Measurements from ENCODE around the gene C1orf35.
"Not testable (repeated sequence)": the region's sequence is repeated elsewhere in the genome, so short reads cannot be mapped to it uniquely, and the experiment has no call there.

Gene C1orf35

GRCh38 chr1:228142155-228142691, 39.1 kb upstream of the C1orf35 start:
- DNase-seq, result no peak

- no peak for DNase-seq
Observed at GRCh38 chr1:228141226-228142044, 38.3 kb upstream of the C1orf35 start.

DNA sequence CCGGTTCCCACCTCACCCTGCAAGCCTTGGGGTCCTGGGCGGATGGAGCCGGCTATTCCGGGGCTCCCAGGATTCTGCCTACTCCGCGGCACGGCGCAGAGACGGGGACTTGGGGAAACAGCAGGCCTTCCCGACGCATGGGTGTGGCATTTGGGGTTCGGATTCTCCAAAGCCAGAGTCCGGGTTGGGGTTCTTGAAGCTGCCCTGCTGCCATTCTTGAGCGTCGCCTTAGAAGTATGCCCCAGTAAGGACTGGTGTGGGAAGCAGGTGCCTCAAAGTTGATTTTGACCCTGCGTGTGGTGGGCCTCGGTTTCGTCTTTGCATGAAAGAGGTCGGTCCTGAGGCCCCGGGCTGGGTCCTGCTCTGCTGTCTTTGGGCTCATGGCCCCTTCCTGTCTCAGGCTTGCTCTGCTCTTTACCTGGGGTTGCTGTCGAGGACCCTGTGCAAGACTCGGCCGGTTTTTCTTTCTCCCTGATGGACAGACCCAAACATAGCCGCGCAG, 37.6 kb upstream of the C1orf35 start:
- no peak for DNase-seq

DNA sequence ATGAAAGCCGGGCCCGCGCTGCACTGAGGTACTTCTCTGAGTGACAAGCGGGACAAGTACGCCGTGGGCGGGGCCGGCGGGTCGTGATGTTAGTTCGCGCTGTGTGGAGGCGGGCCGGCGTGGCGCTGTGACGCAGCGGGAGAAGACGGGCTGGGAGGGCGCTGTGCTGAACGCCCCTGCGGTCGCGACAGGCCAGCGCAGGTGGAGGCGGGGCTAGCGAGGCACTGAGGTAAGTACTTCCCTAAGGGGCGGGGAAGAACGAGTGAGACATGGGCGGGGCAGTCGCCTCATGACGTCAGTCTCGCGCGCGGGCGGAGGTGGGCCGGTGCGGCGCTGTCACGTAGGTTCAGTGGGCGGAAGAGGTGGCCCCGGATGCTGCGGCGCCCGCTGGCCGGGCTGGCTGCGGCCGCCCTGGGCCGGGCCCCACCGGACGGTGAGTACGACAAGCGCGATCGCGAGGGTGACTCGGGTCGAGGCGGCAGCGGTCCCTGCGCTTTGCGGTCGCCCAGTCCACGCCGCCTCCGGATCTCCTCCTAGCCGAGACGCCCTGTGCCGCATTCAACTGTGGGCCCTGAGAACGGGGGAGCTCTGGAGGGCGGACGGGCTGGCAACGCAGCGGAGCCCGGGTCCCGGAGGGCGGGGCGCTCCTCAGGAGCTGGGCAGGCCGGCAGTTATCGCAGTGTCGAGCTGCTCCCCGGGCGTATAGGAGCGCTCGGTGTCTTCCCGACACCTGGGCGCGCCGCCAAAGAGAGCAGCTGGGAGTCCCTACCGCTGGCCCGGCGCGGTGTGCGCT, 37.0 kb upstream of the C1orf35 start, which contains the start of gene GUK1:
TSS of gene GUK1 (plus strand) at position 349 of the 793 bp plus-strand sequence. CDS start at position 373, 24 bp downstream.
- peak; percentile 99 for DNase-seq

DNA sequence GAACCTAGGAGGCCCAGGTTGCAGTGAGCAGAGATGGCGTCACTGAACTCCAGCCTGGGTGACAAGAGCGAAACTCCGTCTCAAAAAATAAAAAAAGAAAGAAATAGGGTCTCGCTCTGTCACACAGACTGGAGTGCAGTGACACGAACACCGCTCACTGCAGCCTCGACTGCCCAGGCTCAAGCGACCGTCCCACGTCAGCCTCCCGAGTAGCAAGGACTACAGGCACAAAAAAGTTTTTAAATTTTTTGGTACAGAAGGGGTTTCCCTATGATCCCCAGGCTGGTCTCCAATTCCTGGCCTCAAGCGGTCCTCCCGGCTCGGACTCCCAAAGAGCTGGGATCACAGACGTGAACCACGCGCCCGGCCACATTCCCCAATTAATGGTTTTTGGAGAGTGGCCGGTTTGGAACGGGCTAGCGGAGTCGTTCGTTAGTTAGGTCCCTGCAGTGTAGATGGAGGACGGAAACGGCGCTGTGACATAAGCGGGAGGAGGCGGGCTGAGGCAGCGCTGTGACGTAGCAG, 36.3 kb upstream of the C1orf35 start:
- no peak for DNase-seq

DNA sequence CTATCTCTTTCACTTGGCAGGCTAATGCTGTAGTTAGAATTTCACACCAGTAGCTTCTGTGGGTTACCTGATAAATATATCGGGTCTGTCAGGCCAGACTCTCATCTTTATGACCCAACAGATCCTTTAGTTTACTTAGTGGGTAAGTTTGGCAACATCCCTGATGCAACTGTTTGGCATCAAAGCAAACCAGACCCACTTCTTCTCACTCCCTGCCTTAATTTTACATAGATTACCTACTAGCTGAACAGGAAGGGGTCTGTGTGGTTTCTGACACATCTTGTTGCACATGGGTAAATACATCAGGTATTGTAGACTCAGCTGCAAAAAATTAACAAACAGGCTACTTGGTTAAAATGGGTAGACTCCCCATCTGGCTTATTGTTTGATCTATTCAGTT, 33.8 kb upstream of the C1orf35 start:
- DNase-seq, result no peak

- no peak for DNase-seq
Observed at GRCh38 chr1:228134591-228134990, 31.5 kb upstream of the C1orf35 start.

- no peak for DNase-seq
Observed at GRCh38 chr1:228131766-228132165, 28.6 kb upstream of the C1orf35 start.

DNA sequence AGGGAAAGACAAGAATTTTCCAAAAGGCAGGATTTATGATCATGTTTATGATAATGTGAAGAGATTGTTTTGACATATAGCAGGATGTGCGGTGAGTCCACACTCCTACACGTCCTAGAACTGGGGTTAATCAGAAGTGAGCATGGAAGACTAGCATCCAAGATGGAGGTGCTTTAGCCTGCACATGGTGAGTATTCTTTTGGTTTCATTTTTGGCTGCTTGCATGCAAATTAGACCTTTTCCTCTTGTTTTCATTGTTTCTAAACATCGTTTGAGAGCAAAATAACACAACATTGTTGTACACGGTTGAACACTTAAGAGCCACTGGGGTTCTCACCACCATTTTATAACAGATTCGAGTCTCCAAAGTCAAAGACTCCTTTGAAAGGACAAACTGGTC, 22.1 kb upstream of the C1orf35 start:
- no peak for DNase-seq

DNA sequence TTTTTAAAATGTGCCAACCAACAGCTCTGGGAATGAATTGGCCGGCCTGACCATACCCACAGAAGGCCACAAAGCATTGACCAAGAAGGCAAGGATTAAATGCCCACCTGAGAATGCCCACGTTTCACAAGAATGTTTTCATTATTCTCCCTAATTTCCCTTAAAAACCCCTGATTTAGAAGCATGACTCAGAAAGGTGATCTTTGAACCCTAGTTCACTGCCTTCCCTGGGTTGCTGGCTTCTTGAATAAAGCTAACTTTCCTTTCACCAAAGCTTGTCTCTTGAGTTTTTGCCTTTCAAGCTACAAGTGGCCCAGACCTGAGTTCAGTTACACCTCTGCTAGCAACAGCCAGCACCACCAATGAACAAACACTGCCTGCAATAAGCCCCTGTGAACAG, 20.4 kb upstream of the C1orf35 start:
- no peak for DNase-seq

GRCh38 chr1:228122921-228123441, 19.9 kb upstream of the C1orf35 start:
- DNase-seq, result no peak

DNA sequence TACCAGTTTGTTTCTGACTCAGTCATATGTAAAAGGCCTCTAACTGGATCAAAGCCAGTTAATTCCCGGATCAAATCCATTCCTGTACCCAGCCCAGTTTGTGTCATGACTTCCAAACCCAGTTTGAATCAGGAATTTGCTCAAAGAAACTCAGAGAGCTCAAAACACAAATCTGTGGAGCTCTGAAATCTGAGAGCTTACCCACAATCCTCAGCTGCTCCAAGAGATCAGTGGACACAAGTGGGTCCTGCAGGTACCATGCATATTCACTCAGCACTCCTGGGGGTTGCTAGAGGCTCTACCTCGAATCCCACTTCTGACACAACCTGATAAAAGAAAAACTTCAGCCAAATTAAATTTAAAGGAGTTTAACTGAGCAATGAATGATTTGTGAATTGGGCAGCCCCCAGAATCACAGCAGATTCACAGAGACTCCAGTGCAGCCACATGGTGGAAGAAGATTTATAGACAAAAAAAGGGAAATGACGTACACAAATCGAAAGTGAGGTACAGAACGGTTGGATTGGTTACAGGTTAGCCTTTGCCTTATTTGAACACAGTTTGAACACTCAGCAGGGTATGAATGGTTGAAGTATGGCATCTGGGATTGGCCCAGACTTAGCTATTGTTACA, 17.8 kb upstream of the C1orf35 start:
- no peak for DNase-seq

DNA sequence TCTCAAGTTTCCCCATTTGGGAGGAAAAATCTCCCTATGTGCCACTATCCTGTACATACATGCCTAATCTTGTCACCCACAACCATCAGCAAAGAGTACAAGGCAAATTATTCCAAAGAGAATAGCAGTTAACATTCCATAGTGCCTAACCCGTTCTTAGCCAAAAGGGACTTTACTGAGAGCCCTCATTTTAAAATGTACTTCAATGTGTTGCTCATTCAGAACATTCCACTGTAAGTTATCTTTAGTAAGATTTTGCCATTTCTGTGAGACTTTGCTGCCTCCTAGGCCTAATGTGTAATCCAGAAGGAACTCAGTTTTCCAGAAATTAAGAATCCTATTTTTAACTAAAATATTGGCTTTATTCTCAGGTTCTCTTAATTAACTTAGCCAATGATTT, 17.2 kb upstream of the C1orf35 start:
- DNase-seq, result no peak

GRCh38 chr1:228118040-228118439, 14.9 kb upstream of the C1orf35 start:
- no peak for DNase-seq

DNA sequence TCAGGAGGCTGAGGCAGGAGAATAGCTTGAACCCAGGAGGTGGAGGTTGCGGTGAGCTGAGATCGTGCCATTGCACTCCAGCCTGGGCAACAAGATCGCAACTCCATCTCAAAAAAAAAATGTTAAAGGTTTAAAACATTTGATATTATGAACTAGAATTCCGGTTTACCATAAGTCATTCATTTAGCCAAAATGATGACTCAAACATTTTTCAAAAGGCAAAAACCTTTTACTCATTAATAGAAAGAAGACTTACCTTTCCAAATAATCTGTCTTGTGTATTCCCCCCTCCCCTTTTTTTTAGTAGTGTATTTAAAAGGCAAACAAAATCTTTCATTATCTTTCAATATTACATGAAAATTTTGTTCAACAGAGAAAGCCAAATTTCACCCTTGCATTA, 14.2 kb upstream of the C1orf35 start:
- DNase-seq, result no peak

GRCh38 chr1:228114827-228115226, 11.7 kb upstream of the C1orf35 start:
- DNase-seq, result no peak

DNA sequence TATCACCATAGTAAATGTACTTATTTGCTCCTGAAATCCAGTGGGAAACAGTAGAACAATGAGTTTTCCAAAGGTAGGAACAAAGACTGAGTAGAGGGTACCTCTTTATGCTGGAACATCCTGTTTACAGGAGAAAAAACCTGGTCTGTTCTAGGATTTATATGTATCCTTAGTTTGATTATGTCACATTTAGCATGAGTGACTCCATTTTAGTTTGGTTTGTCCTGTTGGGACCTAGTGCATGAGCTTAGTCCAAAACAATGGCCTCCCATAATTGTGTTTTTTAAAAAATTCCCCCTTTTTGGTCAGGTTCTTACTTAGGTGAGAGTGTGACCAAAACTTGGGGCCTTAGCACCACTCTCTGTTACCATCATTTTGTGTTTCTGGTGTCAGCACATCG, 9.5 kb upstream of the C1orf35 start:
- no peak for DNase-seq

- no peak for DNase-seq
Observed at GRCh38 chr1:228112167-228112566, 9.0 kb upstream of the C1orf35 start.

DNA sequence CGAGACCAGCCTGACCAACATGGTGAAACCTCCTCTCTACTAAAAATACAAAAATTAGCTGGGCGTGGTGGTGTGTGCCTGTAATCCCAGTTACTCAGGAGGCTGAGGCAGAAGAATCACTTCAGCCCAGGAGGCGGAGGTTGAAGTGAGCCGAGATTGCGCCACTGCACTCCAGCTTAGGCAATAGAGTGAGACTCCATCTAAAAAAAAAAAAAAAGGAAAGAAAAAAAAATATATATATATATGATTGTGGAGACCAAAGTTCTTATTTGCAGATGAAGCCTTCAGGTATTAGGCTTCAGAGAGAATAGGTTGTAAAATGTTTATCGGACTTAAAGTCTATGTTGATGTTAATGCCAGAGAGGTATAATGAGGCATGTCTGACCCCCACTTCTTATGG, 8.2 kb upstream of the C1orf35 start:
- not testable (repeated sequence) for DNase-seq

GRCh38 chr1:228110556-228110955, 7.4 kb upstream of the C1orf35 start:
- no peak for DNase-seq

DNA sequence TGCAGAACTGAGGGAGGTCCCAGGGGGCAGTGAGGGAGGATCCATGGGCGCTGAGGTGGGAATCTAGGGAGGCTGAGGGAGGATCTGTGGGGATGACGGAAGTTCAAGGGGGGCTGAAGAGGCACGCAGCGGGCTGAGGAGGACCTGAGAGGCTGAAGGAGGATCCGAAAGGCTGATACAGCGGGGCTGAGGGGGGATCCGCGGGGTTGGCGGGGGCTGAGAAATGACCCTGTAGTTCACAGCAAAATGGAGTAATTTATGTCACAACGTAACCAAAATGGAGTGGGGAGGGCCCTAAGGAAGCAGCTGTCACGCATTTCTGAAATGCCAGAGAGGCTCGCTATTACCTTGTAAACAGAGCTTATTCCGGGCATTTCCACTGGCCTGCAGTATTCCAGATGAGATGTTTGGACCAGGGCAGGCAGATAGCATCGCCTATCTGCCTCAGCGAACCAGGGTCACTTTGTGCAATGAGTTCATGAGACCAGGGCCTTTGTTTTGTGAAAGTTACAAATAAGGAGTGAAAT, 6.9 kb upstream of the C1orf35 start:
- no peak for DNase-seq

All from NCI-H1092 (cell line).